ENCODE measurements around the gene LAMTOR5.
"Not testable (repeated sequence)": the region's sequence is repeated elsewhere in the genome, so short reads cannot be mapped to it uniquely, and the experiment has no call there.

The LAMTOR5 gene

DNA sequence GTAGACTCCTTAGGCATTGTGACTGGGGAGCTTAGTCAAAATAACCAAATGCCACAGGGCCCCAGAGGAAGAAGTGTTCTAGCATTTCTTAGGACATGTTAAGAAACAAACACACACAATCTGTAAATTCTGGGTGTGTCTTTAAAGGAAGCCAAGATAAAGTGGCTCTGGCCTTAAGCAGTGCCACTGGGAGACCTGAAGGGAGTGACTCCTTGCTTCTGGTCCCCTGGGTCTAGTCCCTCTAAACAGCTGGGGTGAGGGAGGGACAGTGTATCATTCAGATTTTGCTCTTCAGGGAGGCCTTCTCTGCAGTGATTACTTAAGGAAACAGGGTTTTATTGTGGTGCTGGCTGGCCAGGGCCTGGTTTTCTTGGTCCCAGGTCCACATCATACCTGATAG, 34.4 kb upstream of the LAMTOR5 start:
- ATAC-seq = no peak
- no peak for TF ChIP-seq ZNF70 (CRISPR knock-in tag; IDR thresholded peaks at IDR 0.05)
- no peak for TF ChIP-seq OSR1 (CRISPR knock-in tag; IDR thresholded peaks at IDR 0.05)
- TF ChIP-seq ISL1 (CRISPR knock-in tag; IDR thresholded peaks at IDR 0.05) = no peak
- no peak for TF ChIP-seq ESRRG (CRISPR knock-in tag; IDR thresholded peaks at IDR 0.05)
- no peak for TF ChIP-seq ARNTL (CRISPR knock-in tag; IDR thresholded peaks at IDR 0.05; ENCODE audit: borderline replicate concordance, low read depth)
- TF ChIP-seq TOX (CRISPR knock-in tag; IDR thresholded peaks at IDR 0.05; ENCODE audit: borderline replicate concordance) = no peak
- no peak for TF ChIP-seq ZC3H10 (CRISPR knock-in tag; IDR thresholded peaks at IDR 0.05)
- no peak for TF ChIP-seq ZFP3 (CRISPR knock-in tag; IDR thresholded peaks at IDR 0.05)
- TF ChIP-seq CSDC2 (CRISPR knock-in tag; IDR thresholded peaks at IDR 0.05) = no peak
- no peak for TF ChIP-seq SNAI2 (CRISPR knock-in tag; IDR thresholded peaks at IDR 0.05)
- no peak for TF ChIP-seq PPARA (CRISPR knock-in tag; IDR thresholded peaks at IDR 0.05; ENCODE audit: borderline replicate concordance)
- no peak for TF ChIP-seq ZNF565 (CRISPR knock-in tag; conservative IDR thresholded peaks at IDR 0.05; ENCODE audit: low read depth)

DNA sequence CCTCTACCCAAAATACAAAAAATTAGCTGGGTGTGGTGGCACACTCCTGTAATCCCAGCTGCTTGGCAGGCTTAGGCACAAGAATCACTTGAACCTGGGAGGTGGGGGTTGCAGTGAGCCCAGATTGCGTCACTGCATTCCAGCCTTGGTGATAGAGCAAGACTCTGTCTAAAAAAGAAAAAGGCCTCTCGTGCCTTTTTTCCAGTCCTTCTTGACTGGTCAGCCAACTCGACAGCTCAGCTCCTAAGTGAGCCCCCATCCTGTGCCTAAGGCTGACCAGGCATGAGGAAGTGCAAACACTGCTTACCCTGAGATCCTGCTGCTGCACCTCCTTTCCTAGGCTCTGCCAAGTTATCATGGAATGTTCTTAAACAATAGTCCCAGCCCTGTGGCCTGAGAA, 33.4 kb upstream of the LAMTOR5 start:
- ATAC-seq = no peak
- TF ChIP-seq BACH2 (CRISPR knock-in tag; IDR thresholded peaks at IDR 0.05; ENCODE audit: borderline replicate concordance) (no peak), RARB (CRISPR knock-in tag; IDR thresholded peaks at IDR 0.05) (no peak), TOX (CRISPR knock-in tag; IDR thresholded peaks at IDR 0.05; ENCODE audit: borderline replicate concordance) (no peak), TCF4 (CRISPR knock-in tag; IDR thresholded peaks at IDR 0.05; ENCODE audit: borderline replicate concordance) (no peak), PPARA (CRISPR knock-in tag; IDR thresholded peaks at IDR 0.05; ENCODE audit: borderline replicate concordance) (no peak), ZNF565 (CRISPR knock-in tag; conservative IDR thresholded peaks at IDR 0.05; ENCODE audit: low read depth) (no peak), OSR1 (CRISPR knock-in tag; IDR thresholded peaks at IDR 0.05) (no peak), ZNF70 (CRISPR knock-in tag; IDR thresholded peaks at IDR 0.05) (no peak), ZFP3 (CRISPR knock-in tag; IDR thresholded peaks at IDR 0.05) (no peak), CSDC2 (CRISPR knock-in tag; IDR thresholded peaks at IDR 0.05) (no peak), ESRRG (CRISPR knock-in tag; IDR thresholded peaks at IDR 0.05) (no peak), GLIS3 (CRISPR knock-in tag; IDR thresholded peaks at IDR 0.05) (no peak), ZFP30 (CRISPR knock-in tag; IDR thresholded peaks at IDR 0.05) (no peak), ZNF8 (CRISPR knock-in tag; IDR thresholded peaks at IDR 0.05) (no peak)
- TF ChIP-seq, protein P1, sequence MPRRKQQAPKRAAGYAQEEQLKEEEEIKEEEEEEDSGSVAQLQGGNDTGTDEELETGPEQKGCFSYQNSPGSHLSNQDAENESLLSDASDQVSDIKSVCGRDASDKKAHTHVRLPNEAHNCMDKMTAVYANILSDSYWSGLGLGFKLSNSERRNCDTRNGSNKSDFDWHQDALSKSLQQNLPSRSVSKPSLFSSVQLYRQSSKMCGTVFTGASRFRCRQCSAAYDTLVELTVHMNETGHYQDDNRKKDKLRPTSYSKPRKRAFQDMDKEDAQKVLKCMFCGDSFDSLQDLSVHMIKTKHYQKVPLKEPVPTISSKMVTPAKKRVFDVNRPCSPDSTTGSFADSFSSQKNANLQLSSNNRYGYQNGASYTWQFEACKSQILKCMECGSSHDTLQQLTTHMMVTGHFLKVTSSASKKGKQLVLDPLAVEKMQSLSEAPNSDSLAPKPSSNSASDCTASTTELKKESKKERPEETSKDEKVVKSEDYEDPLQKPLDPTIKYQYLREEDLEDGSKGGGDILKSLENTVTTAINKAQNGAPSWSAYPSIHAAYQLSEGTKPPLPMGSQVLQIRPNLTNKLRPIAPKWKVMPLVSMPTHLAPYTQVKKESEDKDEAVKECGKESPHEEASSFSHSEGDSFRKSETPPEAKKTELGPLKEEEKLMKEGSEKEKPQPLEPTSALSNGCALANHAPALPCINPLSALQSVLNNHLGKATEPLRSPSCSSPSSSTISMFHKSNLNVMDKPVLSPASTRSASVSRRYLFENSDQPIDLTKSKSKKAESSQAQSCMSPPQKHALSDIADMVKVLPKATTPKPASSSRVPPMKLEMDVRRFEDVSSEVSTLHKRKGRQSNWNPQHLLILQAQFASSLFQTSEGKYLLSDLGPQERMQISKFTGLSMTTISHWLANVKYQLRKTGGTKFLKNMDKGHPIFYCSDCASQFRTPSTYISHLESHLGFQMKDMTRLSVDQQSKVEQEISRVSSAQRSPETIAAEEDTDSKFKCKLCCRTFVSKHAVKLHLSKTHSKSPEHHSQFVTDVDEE (CRISPR knock-in tag; IDR thresholded peaks at IDR 0.05) = no peak
- TF ChIP-seq, protein P2, sequence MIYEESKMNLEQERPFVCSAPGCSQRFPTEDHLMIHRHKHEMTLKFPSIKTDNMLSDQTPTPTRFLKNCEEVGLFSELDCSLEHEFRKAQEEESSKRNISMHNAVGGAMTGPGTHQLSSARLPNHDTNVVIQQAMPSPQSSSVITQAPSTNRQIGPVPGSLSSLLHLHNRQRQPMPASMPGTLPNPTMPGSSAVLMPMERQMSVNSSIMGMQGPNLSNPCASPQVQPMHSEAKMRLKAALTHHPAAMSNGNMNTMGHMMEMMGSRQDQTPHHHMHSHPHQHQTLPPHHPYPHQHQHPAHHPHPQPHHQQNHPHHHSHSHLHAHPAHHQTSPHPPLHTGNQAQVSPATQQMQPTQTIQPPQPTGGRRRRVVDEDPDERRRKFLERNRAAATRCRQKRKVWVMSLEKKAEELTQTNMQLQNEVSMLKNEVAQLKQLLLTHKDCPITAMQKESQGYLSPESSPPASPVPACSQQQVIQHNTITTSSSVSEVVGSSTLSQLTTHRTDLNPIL (CRISPR knock-in tag; IDR thresholded peaks at IDR 0.05; ENCODE audit: low read depth) = no peak
- TF ChIP-seq, protein P3, sequence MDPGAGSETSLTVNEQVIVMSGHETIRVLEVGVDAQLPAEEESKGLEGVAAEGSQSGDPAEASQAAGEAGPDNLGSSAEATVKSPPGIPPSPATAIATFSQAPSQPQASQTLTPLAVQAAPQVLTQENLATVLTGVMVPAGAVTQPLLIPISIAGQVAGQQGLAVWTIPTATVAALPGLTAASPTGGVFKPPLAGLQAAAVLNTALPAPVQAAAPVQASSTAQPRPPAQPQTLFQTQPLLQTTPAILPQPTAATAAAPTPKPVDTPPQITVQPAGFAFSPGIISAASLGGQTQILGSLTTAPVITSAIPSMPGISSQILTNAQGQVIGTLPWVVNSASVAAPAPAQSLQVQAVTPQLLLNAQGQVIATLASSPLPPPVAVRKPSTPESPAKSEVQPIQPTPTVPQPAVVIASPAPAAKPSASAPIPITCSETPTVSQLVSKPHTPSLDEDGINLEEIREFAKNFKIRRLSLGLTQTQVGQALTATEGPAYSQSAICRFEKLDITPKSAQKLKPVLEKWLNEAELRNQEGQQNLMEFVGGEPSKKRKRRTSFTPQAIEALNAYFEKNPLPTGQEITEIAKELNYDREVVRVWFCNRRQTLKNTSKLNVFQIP (CRISPR knock-in tag; IDR thresholded peaks at IDR 0.05; ENCODE audit: borderline replicate concordance, low read depth) = no peak

DNA sequence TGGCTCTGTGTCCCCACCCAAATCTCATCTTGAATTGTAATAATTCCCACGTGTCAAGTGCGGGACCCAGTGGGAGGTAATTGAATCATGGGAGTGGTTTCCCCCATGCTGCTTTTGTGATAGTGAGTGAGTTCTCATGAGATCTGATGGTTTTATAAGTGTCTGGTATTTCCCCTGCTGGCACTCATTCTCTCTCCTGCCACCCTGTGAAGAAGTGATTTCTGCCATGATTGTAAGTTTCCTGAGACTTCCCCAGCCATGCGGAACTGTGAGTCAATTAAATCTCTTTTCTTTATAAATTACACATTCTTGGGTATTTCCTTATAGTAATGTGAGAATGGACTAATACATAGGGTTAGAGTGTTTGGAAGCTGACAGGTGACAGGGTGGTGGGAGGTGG, 32.4 kb upstream of the LAMTOR5 start:
- ATAC-seq = not testable (repeated sequence)

DNA sequence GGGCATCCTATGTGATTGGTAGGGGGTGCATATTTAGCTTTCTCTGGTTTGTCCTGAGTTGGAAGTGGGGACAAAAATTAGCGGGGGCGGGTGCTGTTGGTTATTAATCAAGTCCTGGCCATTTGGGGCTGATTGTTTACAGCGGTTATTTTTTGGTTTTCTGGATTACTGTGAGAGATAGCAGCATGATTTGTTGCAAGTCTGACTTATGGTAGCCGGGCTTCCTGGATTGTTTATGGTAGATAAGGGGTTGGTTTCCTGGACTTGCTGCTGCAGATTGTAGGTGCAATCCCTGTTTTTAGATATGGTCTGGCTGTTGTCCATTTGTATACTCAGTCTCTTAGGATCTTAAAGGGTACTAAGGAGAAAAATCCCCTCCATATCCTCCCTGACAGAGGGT, 31.4 kb upstream of the LAMTOR5 start:
- TF ChIP-seq ARNTL (CRISPR knock-in tag; IDR thresholded peaks at IDR 0.05; ENCODE audit: borderline replicate concordance, low read depth) (no peak), ESRRG (CRISPR knock-in tag; IDR thresholded peaks at IDR 0.05) (no peak), ZNF8 (CRISPR knock-in tag; IDR thresholded peaks at IDR 0.05) (no peak), PPARA (CRISPR knock-in tag; IDR thresholded peaks at IDR 0.05; ENCODE audit: borderline replicate concordance) (no peak), SNAI2 (CRISPR knock-in tag; IDR thresholded peaks at IDR 0.05) (no peak), TCF4 (CRISPR knock-in tag; IDR thresholded peaks at IDR 0.05; ENCODE audit: borderline replicate concordance) (no peak), ZNF70 (CRISPR knock-in tag; IDR thresholded peaks at IDR 0.05) (no peak), ISL1 (CRISPR knock-in tag; IDR thresholded peaks at IDR 0.05) (no peak)
- TF ChIP-seq, protein P4, sequence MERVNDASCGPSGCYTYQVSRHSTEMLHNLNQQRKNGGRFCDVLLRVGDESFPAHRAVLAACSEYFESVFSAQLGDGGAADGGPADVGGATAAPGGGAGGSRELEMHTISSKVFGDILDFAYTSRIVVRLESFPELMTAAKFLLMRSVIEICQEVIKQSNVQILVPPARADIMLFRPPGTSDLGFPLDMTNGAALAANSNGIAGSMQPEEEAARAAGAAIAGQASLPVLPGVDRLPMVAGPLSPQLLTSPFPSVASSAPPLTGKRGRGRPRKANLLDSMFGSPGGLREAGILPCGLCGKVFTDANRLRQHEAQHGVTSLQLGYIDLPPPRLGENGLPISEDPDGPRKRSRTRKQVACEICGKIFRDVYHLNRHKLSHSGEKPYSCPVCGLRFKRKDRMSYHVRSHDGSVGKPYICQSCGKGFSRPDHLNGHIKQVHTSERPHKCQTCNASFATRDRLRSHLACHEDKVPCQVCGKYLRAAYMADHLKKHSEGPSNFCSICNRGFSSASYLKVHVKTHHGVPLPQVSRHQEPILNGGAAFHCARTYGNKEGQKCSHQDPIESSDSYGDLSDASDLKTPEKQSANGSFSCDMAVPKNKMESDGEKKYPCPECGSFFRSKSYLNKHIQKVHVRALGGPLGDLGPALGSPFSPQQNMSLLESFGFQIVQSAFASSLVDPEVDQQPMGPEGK (CRISPR knock-in tag; IDR thresholded peaks at IDR 0.05; ENCODE audit: borderline replicate concordance) = no peak
- TF ChIP-seq, protein P1 (CRISPR knock-in tag; IDR thresholded peaks at IDR 0.05) = no peak
- TF ChIP-seq, protein P2 (CRISPR knock-in tag; IDR thresholded peaks at IDR 0.05; ENCODE audit: low read depth) = no peak
- ATAC-seq = no peak

DNA sequence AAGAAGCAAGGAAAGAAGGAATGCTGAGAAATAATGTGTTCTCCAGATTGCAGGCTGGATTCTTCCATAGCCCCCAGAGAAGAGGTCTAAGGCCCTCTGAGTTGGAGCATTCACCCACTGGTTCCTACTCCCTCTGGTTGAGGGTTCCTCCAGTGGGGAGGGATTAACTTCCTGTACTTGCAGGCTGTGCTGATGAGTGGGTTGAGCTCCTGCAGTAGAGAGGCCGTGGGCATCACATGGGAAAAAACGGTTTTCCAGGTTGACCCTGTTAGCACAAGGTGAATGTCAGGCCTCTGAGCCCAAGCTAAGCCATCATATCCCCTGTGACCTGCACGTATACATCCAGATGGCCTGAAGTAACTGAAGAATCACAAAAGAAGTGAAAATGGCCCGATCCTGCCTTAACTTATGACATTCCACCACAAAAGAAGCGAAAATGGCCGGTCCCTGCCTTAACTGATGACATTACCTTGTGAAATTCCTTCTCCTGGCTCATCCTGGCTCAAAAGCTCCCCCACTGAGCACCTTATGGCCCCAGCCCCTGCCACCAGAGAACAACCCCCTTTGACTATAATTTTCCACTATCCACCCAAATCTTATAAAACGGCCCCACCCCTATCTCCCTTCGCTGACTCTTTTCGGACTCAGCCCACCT, 30.3 kb upstream of the LAMTOR5 start:
- ATAC-seq = not testable (repeated sequence)

Data from SK-N-SH treated with all-trans-retinoic acid at 6 μM for 48 hours (cell line).